Measurements from ENCODE around the gene CDH4. TPM values are rescaled to one million over a fixed set of nuclear protein-coding genes. Genes with fewer than 3 reads are reported as not detected.

Gene CDH4
- total and polyA plus RNA-seq, 2 donors (not counting 1 experiment from before 2014, with no cell fraction given): not detected

- no peaks in the 10 kb centered on the region for H3K9me3 Mint-ChIP-seq (ENCODE audit: insufficient read depth)
- over 99% methylated on average over 18 of the region's 20 CpGs for WGBS (ENCODE audit: insufficient coverage)
- H3K4me2 ChIP-seq (replicated peaks; ENCODE audit: low read depth, low read length, poor library complexity, severe bottlenecking): no peak overlapping the region
- DNase-seq (no peak), ATAC-seq (ENCODE audit: low read depth) (no peak)
- H3K4me1 ChIP-seq (ENCODE audit: control insufficient read depth in 2 of 2, insufficient read depth in 2 of 2, low read length in 2 of 2): peaks cover 0 to 6% of the 10 kb centered on the region in 2 donors
- H3K36me3 ChIP-seq (replicated peaks in 1 of 2; ENCODE audit: control extremely low read depth in 1 of 2, control insufficient read depth in 1 of 2, extremely low read depth in 1 of 2, insufficient read depth in 2 of 2, low read length in 1 of 2): peaks cover 3 to 41% of the 10 kb centered on the region in 2 experiments
- H3K9me3 ChIP-seq (ENCODE audit: control extremely low read depth in 1 of 3, control insufficient read depth in 2 of 3, insufficient read depth in 1 of 3, low read length in 2 of 3): peaks cover 0 to 5% (median 0%) of the 10 kb centered on the region in 3 donors
- no peak overlapping the region for H3K27ac Mint-ChIP-seq
- H3K9ac ChIP-seq (ENCODE audit: low read length): no peak overlapping the region
- intact Hi-C loops (cut with micrococcal nuclease): no loop called here
- peaks cover 14% of the 10 kb centered on the region for H4K20me1 ChIP-seq (ENCODE audit: control insufficient read depth, insufficient read depth, low read length, poor library complexity, severe bottlenecking)
- POLR2A ChIA-PET: no interaction called here
- H2AFZ ChIP-seq (ENCODE audit: insufficient read depth, low read depth, low read length, poor library complexity, severe bottlenecking): no peak overlapping the region
- H3K27me3 ChIP-seq (replicated peaks in 1 of 4; ENCODE audit: control extremely low read depth in 1 of 4, control insufficient read depth in 3 of 4, insufficient read depth in 4 of 4, low read length in 3 of 4): no peaks in the 10 kb centered on the region
- H3K4me1 Mint-ChIP-seq: peaks cover 10% of the 10 kb centered on the region
- CTCF ChIA-PET: no interaction called here
- no peaks in the 10 kb centered on the region for H3K27me3 Mint-ChIP-seq
- no peak for TF ChIP-seq EZH2 (IDR thresholded peaks at IDR 0.05; ENCODE audit: borderline replicate concordance, insufficient read depth, low read depth, low read length, poor library complexity, severe bottlenecking)
- no peak for TF ChIP-seq CTCF (IDR thresholded peaks at IDR 0.05)
- H3K27ac ChIP-seq (ENCODE audit: low read length in 2 of 2): no peak overlapping the region
- H3K79me2 ChIP-seq (ENCODE audit: control insufficient read depth, insufficient read depth, low read length): peaks cover 31% of the 10 kb centered on the region
- no peak overlapping the region for H3K4me3 ChIP-seq (ENCODE audit: control extremely low read depth in 1 of 5, extremely low read depth in 1 of 5, insufficient read depth in 1 of 5, low read depth in 2 of 5, low read length in 4 of 5)
- no peak overlapping the region for H3K4me3 Mint-ChIP-seq
These were observed 726.4 kb downstream of the CDH4 start for GRCh38 chr20:61978491-61978890.

- no peak overlapping the region for H3K4me3 Mint-ChIP-seq
- POLR2A ChIA-PET: no interaction called here
- H3K27me3 Mint-ChIP-seq: no peaks in the 10 kb centered on the region
- CTCF ChIA-PET: no interaction called here
- ATAC-seq (ENCODE audit: low read depth) (no peak), DNase-seq (no peak)
- H3K9me3 Mint-ChIP-seq (ENCODE audit: insufficient read depth): no peaks in the 10 kb centered on the region
- H4K20me1 ChIP-seq (ENCODE audit: control insufficient read depth, insufficient read depth, low read length, poor library complexity, severe bottlenecking): peaks cover 18% of the 10 kb centered on the region
- peaks cover 0 to 6% of the 10 kb centered on the region in 2 donors for H3K4me1 ChIP-seq (ENCODE audit: control insufficient read depth in 2 of 2, insufficient read depth in 2 of 2, low read length in 2 of 2)
- H3K27ac Mint-ChIP-seq: no peak overlapping the region
- WGBS (ENCODE audit: insufficient coverage): 98% methylated on average over 11 of the region's 12 CpGs
- H3K4me2 ChIP-seq (replicated peaks; ENCODE audit: low read depth, low read length, poor library complexity, severe bottlenecking): no peak overlapping the region
- H3K79me2 ChIP-seq (ENCODE audit: control insufficient read depth, insufficient read depth, low read length): peaks cover 31% of the 10 kb centered on the region
- H3K36me3 ChIP-seq (replicated peaks in 1 of 2; ENCODE audit: control extremely low read depth in 1 of 2, control insufficient read depth in 1 of 2, extremely low read depth in 1 of 2, insufficient read depth in 2 of 2, low read length in 1 of 2): peaks cover 1 to 41% of the 10 kb centered on the region in 2 experiments
- peaks cover 0 to 9% (median 0%) of the 10 kb centered on the region in 3 donors for H3K9me3 ChIP-seq (ENCODE audit: control extremely low read depth in 1 of 3, control insufficient read depth in 2 of 3, insufficient read depth in 1 of 3, low read length in 2 of 3)
- no peak overlapping the region for H3K4me3 ChIP-seq (ENCODE audit: control extremely low read depth in 1 of 5, extremely low read depth in 1 of 5, insufficient read depth in 1 of 5, low read depth in 2 of 5, low read length in 4 of 5)
- no peak overlapping the region for H2AFZ ChIP-seq (ENCODE audit: insufficient read depth, low read depth, low read length, poor library complexity, severe bottlenecking)
- intact Hi-C loops (cut with micrococcal nuclease): no loop called here
- peaks cover 14% of the 10 kb centered on the region for H3K4me1 Mint-ChIP-seq
- no peaks in the 10 kb centered on the region for H3K27me3 ChIP-seq (replicated peaks in 1 of 4; ENCODE audit: control extremely low read depth in 1 of 4, control insufficient read depth in 3 of 4, insufficient read depth in 4 of 4, low read length in 3 of 4)
- no peak overlapping the region for H3K27ac ChIP-seq (ENCODE audit: low read length in 2 of 2)
- no peak overlapping the region for H3K9ac ChIP-seq (ENCODE audit: low read length)
- TF ChIP-seq CTCF (IDR thresholded peaks at IDR 0.05) (no peak), EZH2 (IDR thresholded peaks at IDR 0.05; ENCODE audit: borderline replicate concordance, insufficient read depth, low read depth, low read length, poor library complexity, severe bottlenecking) (no peak)
These were observed 727.0 kb downstream of the CDH4 start for GRCh38 chr20:61979090-61979489.

Measured in B cell (primary cell).